ENCODE data around the gene HS3ST5. TPM values are rescaled to one million over a fixed set of nuclear protein-coding genes. Genes with fewer than 3 reads are reported as not detected.

The HS3ST5 gene
- total RNA-seq, 1 donor from 2014 or later, result not detected

DNA sequence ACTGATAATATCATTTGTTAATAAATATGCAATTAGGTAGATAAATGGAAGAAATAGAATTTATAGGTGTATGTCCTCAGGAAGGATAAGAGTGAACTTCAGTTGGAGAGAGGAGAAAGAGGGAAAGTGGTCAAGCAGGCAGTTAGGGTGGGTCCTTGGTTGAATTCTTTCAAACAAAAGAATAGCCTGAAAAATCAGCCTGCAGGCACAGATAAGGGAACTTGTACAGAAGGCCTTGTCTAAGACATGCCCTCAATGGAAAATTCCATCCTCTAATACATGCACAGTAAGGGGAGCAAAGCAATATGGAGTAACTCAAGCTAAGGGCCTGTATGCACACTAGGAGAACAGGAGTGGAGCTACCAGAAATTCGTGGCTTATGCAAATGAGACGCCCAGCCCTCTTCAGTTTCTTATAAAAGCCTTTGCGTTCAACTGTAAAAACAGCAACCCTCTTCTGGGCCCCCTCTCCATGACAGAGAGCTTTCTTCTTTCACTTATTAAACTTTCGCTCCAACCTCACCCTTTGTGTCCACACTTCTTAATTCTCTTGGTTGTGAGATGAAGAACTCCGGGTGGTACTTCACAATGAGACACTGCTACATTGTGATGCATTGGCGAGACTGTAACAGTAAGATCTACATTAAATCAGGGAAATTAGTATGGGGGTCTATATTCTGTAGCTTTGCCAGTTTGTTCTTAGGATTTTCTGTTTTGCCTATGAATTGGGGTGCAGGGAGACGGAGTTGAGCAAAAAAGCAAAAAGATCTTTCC, 147.0 kb downstream of the HS3ST5 start:
- no peak for DNase-seq (ENCODE audit: low read depth in 2 of 2)

DNA sequence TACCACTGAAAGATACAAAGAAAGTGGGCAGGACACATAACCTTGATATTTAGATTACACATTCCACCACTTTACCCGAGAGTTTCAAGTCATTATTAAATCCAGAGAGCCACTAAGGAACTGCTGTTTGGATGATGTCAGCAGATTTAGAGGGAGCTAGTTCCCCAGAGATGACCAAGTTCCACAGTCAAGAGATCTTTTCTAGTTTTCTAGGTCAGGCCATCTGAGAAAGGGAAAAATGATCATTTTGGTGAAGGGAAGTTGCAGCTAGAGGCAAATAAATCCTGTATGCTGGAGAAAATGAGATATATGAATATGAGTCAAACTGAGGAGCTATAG, 147.8 kb downstream of the HS3ST5 start:
- no peak for DNase-seq (ENCODE audit: low read depth in 2 of 2)

DNA sequence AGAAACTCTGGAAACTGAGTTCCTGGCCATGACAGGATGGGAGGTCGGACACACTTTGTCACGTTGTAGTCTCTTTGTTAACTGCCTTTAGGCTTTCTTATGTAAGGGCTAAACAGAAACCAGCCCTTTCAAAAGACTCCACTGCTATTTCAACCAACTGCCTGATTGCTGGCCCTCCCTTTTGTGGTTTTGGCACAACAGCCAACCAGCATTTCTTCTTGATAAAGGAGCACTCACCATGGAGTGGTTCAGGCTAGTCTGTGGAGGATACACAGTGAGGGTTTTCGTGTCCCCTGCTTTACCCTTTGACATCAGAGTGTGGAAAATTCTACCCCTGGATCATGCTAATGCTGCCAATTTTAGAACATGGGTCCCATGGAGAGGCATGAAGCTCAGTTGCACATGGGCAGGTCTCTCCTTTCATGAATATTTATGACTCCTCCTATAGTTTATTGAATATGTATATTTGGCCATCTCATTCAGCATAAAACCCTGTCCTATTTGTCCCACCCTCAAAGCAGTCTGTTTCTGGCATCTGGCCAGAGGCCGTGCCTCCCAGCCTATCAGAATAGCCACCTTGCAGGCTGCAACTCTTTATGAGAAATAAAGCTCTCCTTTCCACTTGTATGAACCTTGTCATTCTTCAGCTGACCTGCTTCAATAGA, 148.3 kb downstream of the HS3ST5 start:
- DNase-seq (ENCODE audit: low read depth in 2 of 2), result no peak

DNA sequence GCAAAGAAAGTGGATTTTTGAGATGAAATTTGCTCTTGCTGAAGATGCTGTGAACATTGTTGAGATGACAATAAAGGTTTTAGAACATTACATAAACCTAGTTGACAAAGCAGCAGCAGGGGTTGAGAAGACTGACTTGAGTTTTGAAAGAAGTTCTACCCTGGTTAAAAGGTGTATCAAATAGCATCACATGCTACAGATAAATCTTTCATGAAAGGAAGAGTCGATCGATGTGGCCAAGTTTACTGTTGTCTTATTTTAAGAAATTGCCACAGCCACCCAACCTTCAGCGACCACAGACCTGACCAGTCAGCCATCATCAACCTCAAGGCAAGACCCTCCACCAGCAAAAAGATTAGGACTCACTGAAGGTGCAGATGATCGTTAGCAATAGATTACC, 155.3 kb downstream of the HS3ST5 start:
- no peak for DNase-seq (ENCODE audit: low read depth in 2 of 2)

DNA sequence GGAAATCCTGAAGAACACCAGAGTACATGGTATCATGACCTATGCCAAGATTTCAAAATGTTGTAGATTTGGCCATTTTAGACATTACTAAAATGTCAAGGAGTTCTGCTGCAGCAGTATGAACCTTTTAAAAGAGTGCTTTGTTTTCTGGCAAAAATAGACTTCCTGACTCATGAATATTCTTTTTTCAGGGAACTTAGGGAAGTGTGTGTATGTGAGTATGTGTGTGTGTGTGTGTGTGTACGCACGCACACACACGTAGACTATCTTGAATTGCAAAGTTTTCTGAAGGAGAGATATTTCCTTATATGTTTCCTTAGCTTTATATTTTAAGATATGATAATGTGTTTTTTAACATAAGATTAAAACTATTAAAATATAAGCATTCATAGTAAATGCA, 161.2 kb downstream of the HS3ST5 start:
- no peak for DNase-seq (ENCODE audit: low read depth in 2 of 2)

DNA sequence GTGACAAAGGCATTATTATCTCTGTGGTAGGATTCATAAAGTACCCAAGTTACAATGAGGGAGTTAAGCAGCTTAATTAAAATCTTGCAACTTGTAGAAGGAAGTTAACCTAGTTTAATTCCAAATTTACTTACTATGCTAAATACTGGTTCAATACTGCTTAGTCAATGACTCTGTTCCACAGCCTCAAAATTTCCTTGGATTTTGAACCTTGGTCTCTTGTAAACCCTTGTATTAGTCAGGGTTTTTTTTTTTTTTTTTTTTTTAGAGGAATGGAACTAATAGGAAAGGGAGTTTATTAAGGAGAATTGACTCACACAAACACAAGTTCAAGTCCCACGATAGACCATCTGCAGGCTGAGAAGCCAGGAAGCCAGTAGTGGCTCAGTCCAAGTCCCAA, 163.4 kb downstream of the HS3ST5 start:
- DNase-seq (ENCODE audit: low read depth in 2 of 2), result no peak

DNA sequence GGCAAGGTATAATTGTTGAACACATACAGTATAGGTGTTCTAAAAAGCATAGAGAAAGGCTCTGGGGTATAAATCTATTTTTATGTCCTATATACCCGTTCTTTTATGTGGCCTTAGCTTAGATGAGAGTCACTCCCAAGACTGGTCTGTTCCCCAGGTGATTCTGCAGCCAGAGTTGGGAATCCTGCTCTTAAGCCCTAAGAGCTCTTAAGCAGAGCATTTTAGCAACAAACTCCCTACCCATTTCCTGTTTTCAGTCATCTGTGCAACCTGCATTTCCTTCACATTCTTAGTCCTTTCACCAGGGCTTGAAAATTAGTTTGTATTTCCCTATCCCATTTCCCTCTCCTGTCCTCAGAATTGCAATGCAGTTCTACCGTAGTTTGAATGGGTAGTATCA, 166.1 kb downstream of the HS3ST5 start:
- DNase-seq (ENCODE audit: low read depth in 2 of 2), result no peak

DNA sequence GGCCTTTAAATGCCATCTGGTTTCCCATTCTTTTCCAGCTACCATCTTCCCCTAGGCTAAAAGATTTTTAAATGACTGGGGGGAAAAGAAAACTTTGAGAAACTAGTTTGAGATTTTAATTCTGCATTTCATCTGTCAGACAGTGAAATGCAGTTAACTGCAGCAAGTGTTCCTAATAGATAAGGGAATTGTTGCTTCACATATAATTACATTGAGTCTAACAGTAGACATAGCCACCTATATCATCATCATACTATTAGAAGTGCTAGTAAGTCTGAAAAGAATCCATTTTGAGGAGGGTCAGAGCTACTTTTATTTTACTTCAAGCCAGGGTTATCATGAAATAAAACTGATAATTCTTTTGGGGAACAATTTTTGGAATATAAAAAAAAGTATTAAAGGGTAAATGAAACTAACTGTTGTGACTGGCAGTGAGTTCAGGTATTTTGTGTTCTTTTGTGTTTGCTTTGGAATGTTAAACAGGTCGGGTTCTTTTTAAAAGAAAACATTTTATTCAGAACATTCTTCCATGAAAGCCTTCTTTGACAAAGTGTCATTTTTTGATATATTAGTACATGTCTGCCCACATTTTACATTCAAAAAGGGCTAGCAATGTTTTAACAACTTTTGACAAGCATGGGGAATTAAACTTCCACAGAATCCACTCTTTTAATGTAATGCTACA, 170.1 kb downstream of the HS3ST5 start:
- DNase-seq (ENCODE audit: low read depth in 2 of 2), result no peak

DNA sequence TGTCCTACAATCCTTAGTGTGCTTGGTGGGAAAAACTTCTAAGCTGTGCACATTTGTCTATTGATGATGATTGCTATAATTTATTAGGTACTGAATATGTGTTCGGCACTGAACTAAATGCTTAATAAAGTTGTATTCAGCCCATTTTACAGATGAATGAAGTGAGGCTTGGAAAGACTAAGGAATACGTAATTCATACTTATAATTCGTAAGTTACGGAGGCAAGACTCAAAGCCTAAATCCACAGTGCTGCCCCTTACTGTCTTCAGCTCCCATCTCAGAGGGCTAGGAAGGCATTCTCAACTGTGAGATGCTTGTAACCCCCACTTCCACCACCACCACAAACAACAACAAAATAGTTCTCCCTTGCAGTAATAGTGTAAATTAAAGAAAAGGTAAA, 171.3 kb downstream of the HS3ST5 start:
- no peak for DNase-seq (ENCODE audit: low read depth in 2 of 2)

DNA sequence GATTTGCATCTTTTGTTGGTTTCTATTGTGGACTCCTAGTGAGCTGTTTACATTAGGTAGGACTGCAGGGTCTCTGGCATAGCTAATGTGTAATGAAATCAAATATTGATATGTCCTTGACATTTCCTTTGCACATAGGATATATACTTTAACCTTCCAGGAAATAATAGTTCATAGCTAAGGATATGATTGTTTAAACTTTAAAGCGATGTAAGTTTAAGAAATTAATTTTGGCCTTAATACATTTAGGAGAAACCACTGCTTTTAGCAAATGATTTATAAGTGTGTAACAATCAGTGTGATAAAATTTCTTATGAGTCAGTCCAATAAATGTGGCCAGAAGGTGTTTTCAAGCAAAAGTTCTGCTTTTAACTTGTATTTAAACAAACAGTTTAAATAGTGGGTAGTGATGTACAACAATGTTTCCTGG, 171.8 kb downstream of the HS3ST5 start:
- no peak for DNase-seq (ENCODE audit: low read depth in 2 of 2)

DNA sequence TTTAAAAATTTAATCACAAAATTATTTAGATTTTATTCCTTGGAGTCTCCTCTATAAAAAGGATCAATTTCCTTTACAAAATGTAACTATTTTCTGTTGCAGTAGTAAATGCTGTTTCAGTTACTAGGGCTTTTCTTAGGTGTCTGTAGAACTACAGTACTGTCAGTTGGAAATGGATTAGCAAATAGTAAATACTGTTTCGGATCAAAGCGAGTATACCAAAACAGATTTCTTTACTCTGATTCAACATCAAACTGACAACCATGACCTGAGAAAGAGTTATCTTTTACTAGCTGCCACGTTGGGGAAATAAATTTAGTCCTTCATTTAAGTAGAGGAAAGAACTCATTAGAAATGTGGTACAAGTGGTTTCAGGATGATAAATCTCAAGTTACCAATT, 172.5 kb downstream of the HS3ST5 start:
- no peak for DNase-seq (ENCODE audit: low read depth in 2 of 2)

DNA sequence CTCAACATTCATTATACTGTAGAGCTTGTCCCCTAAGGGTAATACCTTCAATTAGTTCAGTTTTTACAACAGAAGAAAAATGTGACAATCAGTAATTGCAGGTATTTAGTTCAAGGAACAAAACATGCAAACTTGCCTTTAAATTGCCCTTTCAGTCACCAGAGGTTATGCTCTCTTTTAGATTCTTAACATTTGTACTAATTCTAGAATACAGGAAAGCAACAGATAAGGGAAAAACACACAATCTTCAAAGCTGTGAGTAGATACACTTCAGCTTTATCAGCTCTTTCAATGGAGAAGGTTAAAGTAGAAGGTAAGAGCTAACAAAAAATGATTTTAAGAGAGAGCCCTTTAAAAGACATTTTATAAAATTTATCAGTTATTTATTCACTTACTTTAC, 173.1 kb downstream of the HS3ST5 start:
- DNase-seq (ENCODE audit: low read depth in 2 of 2), result no peak

DNA sequence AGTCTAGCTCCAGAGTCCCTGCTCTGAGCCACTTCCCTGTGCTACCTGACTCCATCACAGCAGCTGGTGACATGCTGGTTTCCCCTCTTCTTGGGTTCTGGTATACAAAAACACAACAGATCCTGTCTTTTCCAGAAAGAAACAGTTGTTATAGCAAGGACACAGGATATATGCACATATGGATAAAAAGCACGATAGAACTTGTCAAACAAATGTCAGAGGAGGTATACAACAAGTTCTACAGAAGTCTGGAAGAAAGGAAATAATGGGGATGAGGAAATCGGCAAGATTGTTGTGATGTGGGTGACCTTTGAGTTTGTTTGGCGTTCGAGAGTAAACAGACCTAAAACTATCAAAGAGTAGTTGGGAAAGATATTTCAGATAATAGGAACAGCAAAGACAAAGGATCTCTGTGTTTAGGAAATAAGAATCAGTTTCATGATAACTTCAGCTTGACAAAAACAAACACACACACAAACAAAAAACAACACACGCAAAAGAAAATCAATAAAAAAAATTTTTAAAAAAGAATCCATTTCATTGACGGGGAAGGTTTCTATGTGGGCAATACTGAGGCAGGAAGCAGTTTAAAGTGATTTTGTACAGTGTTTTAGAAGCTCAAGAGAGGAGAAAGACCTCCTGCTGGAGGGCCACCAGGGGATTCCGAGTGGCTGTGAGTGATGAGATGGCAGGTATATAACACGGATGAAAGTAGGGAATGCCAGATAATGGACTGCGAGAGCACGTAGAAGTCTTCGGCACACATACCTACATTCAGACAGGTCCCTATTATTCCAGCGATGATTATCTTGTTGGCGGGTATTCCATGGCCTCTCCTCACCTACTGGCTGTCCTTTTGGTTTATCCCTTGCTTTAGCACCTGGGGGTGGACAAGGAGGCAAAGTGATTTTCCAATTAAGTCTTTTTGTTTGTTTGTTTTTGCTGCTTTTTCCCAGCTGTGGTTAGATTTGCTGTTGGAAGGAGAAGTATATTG, 174.9 kb downstream of the HS3ST5 start:
- no peak for DNase-seq (ENCODE audit: low read depth in 2 of 2)

DNA sequence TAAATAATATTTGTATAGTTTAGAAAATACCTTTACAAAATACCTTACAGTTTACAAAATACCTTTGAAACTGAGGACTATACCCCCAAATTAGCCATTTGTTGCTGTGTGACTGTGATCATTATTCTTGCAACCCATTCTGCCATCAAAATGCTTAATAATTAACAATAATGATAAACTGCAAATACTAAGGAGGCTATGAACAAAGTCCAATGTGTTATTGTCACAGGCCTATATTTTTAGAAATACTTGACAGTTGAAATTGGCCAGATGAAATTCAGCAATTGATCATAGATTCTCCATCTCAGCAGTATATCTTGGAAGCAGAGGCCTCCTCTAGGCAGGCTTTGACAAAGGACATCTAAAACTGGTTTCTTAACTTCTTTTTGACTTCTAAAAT, 178.6 kb downstream of the HS3ST5 start:
- DNase-seq (ENCODE audit: low read depth in 2 of 2), result no peak

DNA sequence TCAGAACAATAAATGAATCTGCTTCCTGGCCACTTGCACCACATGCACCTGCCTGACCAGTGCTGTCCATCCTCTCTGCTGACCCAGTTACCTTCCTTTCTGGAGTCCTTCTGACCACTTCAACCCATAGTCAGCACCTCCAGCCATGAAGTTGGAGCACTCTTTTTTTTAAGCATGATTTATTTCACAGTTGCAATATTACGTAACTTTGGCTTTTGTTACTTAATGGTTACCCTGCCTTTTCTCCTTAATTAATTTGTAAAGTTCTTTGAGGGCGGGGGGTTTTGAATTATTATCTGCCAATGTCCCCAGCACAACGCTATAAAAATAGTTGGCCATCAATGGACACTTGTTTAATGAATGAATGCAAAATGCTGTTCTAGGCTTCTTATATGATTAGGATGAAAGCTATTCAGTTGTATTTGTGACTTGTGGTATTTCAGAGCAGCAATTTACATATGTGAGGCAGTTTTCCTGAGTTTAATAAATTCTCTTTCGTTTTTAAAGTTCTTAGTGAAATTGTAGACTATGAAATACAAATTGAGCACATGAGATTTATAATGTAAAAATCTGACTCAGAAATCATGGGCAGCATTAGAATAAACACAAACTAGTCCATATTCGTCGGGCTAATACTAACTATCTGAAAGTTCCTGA, 180.0 kb downstream of the HS3ST5 start:
- no peak for DNase-seq (ENCODE audit: low read depth in 2 of 2)

DNA sequence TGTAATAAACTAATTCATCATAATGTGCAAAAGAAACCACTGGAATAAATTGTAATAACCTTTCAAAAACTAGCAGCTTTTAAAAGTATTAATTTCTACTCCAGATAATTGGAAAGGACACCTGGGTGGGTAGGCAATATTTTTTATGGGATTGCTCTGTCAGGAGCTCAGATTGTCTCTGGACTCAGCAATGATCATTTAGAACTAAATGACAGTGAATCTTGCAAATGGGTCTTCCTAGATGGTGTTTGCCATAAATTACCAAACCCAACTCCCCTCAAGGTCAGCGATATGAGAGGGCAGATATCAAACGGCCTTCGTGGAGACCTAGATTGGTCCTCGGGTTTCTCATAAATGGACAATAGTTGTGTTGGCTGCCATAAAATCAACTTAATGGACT, 181.9 kb downstream of the HS3ST5 start:
- no peak for DNase-seq (ENCODE audit: low read depth in 2 of 2)

DNA sequence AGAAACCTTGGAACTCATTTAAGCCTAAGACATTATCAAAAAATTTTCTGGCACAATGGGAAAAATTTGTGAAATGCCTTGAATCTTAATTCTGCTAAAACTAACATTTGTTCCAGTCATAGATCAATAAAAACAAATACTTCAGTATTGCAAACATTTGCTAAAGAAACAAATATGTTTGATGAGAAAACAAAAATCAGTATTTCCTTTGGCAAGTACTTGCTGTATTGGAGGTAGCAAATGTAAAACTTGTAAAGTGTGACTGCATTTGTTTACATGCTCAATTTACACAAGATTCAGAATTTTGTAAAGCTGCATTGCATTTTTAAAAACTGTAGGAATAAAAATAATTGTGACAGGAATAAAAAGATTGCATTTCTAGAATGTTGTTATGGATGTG, 183.1 kb downstream of the HS3ST5 start:
- DNase-seq (ENCODE audit: low read depth in 2 of 2), result no peak

DNA sequence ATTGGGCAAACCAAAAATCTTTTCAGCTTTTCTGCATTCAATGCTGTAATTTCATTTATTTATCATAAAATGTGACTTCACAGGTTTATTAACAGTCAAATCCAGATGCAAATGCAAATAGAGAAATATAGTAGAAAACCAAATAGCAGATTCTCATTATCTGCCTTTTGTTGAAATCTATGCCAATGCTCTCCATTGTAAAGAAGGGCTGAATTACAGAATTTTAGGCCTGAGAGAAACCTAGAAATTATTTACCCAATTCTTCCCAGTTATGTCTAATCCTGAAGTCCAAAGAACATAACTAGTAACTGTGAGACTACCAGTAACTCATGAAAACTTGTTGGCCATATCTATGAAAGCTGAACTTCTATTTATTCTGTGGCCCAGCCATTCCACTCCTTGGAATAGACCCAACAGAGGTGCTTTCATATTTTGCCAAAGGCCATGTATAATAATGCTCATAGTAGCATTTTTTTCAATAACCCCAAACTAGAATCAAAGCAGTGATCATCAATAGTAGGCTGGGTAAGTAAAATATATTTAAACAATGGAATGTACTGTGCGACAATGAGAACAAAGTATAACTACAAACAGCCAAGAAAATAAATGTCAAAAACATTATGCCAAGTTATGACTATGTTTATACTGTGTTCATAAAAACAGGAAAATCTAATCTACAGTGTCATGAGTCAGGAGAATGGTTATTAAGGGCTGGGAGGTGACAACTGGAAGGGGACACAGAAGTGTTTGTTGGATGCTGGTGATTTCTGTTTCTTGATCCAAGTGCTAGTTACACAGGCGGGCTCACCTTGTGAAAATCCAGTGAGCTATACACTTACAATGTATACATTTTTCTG, 183.8 kb downstream of the HS3ST5 start:
- DNase-seq (ENCODE audit: low read depth in 2 of 2), result no peak

DNA sequence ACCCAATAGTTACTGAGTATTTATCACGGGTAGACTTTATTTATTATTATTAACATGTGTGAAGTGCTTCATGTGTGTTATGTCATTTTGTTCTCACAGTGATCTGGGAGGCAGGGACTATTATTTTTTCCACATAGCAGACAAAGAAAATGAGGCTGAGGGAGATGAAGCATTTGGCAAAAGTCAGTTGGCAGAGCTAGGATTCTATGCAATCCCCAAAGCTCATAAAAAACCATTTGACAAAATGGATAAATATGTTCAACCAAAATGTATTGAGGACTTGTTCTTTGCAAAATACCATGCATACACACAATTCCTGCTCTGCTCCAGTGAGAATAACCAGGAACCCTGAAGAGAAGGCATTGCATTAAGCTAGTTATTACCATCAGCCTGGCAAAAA, 184.4 kb downstream of the HS3ST5 start:
- DNase-seq (ENCODE audit: low read depth in 2 of 2), result no peak

DNA sequence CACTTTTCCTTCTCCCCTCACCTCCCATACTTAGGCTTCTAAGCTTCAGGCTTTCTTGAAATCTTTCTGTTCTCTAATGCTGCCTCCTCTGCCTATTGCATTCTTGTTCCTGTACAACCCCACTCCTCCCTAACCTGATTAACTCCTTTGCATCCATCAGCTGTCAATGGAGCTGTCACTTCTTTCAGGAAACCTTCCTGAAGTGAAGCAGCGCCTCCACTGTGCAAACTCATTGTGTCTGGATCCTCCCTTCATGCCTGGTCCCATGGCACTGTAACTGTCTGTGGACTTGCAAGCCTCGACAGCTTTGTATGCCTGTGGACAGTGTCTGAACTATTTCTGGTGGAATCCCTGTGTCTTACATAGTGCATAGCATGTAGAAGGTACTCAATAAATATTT, 185.0 kb downstream of the HS3ST5 start:
- DNase-seq (ENCODE audit: low read depth in 2 of 2), result no peak

All from dermis microvascular lymphatic vessel endothelial cell (primary cell).